ENCODE data around the gene SENP6.

SENP6 gene

DNA sequence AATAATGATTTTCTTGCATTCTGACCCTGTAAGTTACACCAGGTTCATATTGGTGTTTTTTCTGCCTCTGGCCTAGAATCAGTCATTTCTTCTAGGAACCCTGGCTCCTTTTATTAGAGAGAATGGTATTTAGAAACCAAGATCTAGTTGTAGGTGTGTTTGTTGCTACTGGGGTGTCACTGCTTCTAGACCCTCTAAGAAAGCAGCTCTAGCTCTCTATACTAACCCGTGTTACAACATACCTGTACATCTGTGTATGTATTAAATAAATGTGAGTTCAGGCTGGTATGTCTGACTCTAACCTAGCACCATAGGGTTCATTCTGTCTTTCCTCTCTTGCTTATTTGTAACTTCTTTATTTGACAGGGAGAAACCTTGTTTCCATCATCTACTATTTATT lies 16.8 kb downstream of the SENP6 start:
- no peaks in the 10 kb centered on the region for H3K27me3 ChIP-seq (ENCODE audit: insufficient read depth, low read length, poor library complexity)
- H4K5ac ChIP-seq (ENCODE audit: low read length), result no peak overlapping the region
- no peak for DNase-seq
- H3K79me2 ChIP-seq (ENCODE audit: control insufficient read depth, insufficient read depth, low read length), result peaks cover 59% of the 10 kb centered on the region
- no peak overlapping the region for H3K23ac ChIP-seq (ENCODE audit: low read length)
- no peak overlapping the region for H2BK15ac ChIP-seq (replicated peaks; ENCODE audit: low read depth)
- no peak overlapping the region for H3K27ac ChIP-seq (ENCODE audit: low read depth, low read length)
- H3K56ac ChIP-seq (ENCODE audit: low read length), result no peak overlapping the region
- no peaks in the 10 kb centered on the region for H3K4me1 ChIP-seq (ENCODE audit: control insufficient read depth, low read depth, low read length)
- H4K8ac ChIP-seq (ENCODE audit: low read depth, low read length), result no peak overlapping the region
- no peak overlapping the region for H3K9ac ChIP-seq (ENCODE audit: low read length)
- H3K79me1 ChIP-seq (ENCODE audit: low read length), result peaks cover 4% of the 10 kb centered on the region
- H2AK5ac ChIP-seq (ENCODE audit: low read length), result no peak overlapping the region
- no peak overlapping the region for H3K18ac ChIP-seq (ENCODE audit: low read length)
- no peak overlapping the region for H2BK5ac ChIP-seq (ENCODE audit: low read length)
- no CpG with 5 or more reads among the region's 1 CpG for WGBS (ENCODE audit: extremely low coverage, insufficient coverage, low lambda C conversion rate)
- no peak overlapping the region for H2BK120ac ChIP-seq (ENCODE audit: low read depth, low read length)
- H3K36me3 ChIP-seq (ENCODE audit: control insufficient read depth, insufficient read depth, low read length), result no peaks in the 10 kb centered on the region
- H3K4me3 ChIP-seq (ENCODE audit: low read length), result no peak overlapping the region
- no peak overlapping the region for H3K4me2 ChIP-seq (ENCODE audit: low read length)
- no peak overlapping the region for H3K4ac ChIP-seq (ENCODE audit: low read depth, low read length)

DNA sequence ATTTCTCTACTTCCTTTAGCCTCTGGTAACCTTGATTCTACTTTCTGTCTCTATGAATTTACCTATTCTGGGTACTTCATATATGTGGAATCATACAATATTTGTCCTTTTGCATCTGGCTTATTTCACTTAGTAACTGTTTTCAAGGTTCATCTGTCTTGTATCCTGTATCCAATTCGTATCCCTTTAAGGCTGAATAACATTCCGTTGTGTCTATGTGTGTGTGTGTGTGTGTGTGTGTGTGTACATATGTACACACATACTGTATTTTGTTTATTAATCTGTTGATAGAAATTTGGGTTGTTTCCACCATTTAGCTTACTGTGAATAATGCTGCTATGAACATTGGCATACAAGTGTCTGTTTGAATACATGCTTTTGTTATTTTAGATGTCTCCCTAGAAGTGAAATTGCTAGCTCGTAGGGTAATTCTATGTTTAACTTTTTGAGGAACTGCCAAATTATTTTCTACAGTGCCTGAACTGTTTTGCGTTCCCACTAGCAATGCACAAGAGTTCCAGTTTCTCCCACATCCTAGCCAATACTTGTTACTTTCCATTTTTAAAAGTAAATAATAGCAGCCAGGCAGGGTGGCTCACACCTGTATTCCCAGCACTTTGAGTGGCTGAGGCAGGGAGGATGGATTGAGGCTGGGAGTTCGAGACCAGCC lies 17.7 kb downstream of the SENP6 start:
- no peak overlapping the region for H2BK120ac ChIP-seq (ENCODE audit: low read depth, low read length)
- WGBS (ENCODE audit: extremely low coverage, insufficient coverage, low lambda C conversion rate), result no CpG with 5 or more reads among the region's 5 CpGs
- H3K79me1 ChIP-seq (ENCODE audit: low read length), result peaks cover 4% of the 10 kb centered on the region

DNA sequence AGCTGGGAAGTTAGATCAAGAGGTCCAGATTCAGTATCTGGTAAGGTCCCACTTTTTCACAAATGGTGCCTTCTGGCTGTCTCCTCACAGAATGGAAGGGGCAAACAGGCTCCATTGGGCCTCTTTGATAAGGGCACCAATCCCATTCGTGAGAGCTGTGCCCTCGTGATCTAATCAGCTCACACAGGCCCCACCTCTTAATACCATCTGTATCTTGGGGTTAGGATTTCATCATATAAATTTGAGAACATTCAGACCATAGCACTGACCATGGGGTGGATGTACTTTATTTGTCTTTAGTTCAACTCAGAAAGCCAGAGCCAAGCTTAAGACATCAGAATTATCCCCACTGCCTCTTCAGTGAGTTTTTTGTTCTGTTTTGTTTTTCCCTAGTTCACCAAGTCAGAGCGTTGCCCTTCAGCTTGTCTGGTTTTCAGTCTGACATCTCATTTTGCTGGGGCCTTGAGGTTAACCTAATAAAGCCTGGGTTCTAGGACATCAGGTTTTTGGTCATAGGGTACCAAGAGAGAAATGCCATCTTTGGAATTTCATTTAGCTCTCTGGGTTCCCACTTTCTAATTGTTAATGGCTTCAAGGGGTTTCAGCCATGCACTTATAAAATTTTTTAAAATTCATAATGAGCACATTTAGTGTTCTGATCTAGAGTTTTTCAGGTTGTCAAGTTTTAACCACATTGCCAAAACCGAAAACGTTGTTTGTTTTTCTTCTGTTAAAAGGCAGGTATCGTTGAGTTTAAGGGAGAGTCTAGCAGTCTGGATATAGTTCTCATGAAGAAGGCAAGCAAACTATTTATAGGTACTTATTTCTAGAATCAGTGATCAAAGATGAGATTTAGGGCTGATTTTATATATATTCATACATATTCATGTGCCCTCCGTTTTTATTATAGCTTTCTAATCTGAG lies 19.0 kb downstream of the SENP6 start:
- H3K9ac ChIP-seq (ENCODE audit: low read length), result no peak overlapping the region
- no peak overlapping the region for H3K4me3 ChIP-seq (ENCODE audit: low read length)
- no peak overlapping the region for H3K4ac ChIP-seq (ENCODE audit: low read depth, low read length)
- no peak overlapping the region for H4K8ac ChIP-seq (ENCODE audit: low read depth, low read length)
- H2BK120ac ChIP-seq (ENCODE audit: low read depth, low read length), result no peak overlapping the region
- H3K56ac ChIP-seq (ENCODE audit: low read length), result no peak overlapping the region
- H2BK5ac ChIP-seq (ENCODE audit: low read length), result no peak overlapping the region
- whole genome bisulfite sequencing (ENCODE audit: extremely low coverage, insufficient coverage, low lambda C conversion rate), result no CpG with 5 or more reads among the region's 7 CpGs
- no peak overlapping the region for H3K4me2 ChIP-seq (ENCODE audit: low read length)
- H3K27me3 ChIP-seq (ENCODE audit: insufficient read depth, low read length, poor library complexity), result no peaks in the 10 kb centered on the region
- H4K5ac ChIP-seq (ENCODE audit: low read length), result no peak overlapping the region
- H3K27ac ChIP-seq (ENCODE audit: low read depth, low read length), result no peak overlapping the region
- H3K18ac ChIP-seq (ENCODE audit: low read length), result no peak overlapping the region
- no peak for DNase-seq
- no peaks in the 10 kb centered on the region for H3K4me1 ChIP-seq (ENCODE audit: control insufficient read depth, low read depth, low read length)
- no peak overlapping the region for H3K23ac ChIP-seq (ENCODE audit: low read length)
- no peaks in the 10 kb centered on the region for H3K36me3 ChIP-seq (ENCODE audit: control insufficient read depth, insufficient read depth, low read length)
- peaks cover 4% of the 10 kb centered on the region for H3K79me1 ChIP-seq (ENCODE audit: low read length)
- no peak overlapping the region for H2AK5ac ChIP-seq (ENCODE audit: low read length)
- H2BK15ac ChIP-seq (replicated peaks; ENCODE audit: low read depth), result no peak overlapping the region
- H3K79me2 ChIP-seq (ENCODE audit: control insufficient read depth, insufficient read depth, low read length), result peaks cover 43% of the 10 kb centered on the region

More for the DNA sequence above, 17.7 kb downstream of the SENP6 start:
- H3K18ac ChIP-seq (ENCODE audit: low read length), result no peak overlapping the region
- no peak for DNase-seq
- no peak overlapping the region for H4K5ac ChIP-seq (ENCODE audit: low read length)
- peaks cover 54% of the 10 kb centered on the region for H3K79me2 ChIP-seq (ENCODE audit: control insufficient read depth, insufficient read depth, low read length)
- no peak overlapping the region for H4K8ac ChIP-seq (ENCODE audit: low read depth, low read length)
- no peak overlapping the region for H3K23ac ChIP-seq (ENCODE audit: low read length)
- no peak overlapping the region for H2BK5ac ChIP-seq (ENCODE audit: low read length)
- H2BK15ac ChIP-seq (replicated peaks; ENCODE audit: low read depth), result no peak overlapping the region
- no peaks in the 10 kb centered on the region for H3K4me1 ChIP-seq (ENCODE audit: control insufficient read depth, low read depth, low read length)
- no peak overlapping the region for H3K9ac ChIP-seq (ENCODE audit: low read length)
- no peak overlapping the region for H2AK5ac ChIP-seq (ENCODE audit: low read length)
- no peak overlapping the region for H3K27ac ChIP-seq (ENCODE audit: low read depth, low read length)
- no peaks in the 10 kb centered on the region for H3K27me3 ChIP-seq (ENCODE audit: insufficient read depth, low read length, poor library complexity)
- no peak overlapping the region for H3K4ac ChIP-seq (ENCODE audit: low read depth, low read length)
- H3K4me2 ChIP-seq (ENCODE audit: low read length), result no peak overlapping the region
- no peak overlapping the region for H3K56ac ChIP-seq (ENCODE audit: low read length)
- H3K36me3 ChIP-seq (ENCODE audit: control insufficient read depth, insufficient read depth, low read length), result no peaks in the 10 kb centered on the region
- no peak overlapping the region for H3K4me3 ChIP-seq (ENCODE audit: low read length)

DNA sequence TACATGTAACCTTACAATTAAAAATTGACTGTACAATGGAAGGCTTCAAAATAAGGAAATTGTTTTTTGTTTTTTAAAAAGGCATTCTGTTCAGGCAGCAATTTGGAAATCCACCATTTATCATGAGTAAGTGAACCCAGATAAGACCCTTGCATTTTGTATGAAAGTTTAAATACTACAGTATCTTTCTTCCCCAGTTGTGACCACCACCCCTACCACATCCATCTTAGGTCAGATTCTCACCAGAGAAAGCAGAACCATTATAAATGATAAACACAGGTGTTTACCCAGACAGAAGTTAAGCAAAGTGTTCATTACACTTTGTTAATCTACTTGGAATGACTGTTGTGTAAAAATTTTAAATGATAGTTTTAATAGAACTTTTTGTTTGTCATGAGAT lies 20.2 kb downstream of the SENP6 start:
- H3K27me3 ChIP-seq (ENCODE audit: insufficient read depth, low read length, poor library complexity), result no peaks in the 10 kb centered on the region
- H3K27ac ChIP-seq (ENCODE audit: low read depth, low read length), result no peak overlapping the region
- H2BK120ac ChIP-seq (ENCODE audit: low read depth, low read length), result no peak overlapping the region
- H3K79me1 ChIP-seq (ENCODE audit: low read length), result peaks cover 4% of the 10 kb centered on the region
- H3K9ac ChIP-seq (ENCODE audit: low read length), result no peak overlapping the region
- H2BK5ac ChIP-seq (ENCODE audit: low read length), result no peak overlapping the region
- H2AK5ac ChIP-seq (ENCODE audit: low read length), result no peak overlapping the region
- no peak overlapping the region for H3K23ac ChIP-seq (ENCODE audit: low read length)
- H3K56ac ChIP-seq (ENCODE audit: low read length), result no peak overlapping the region
- H3K4ac ChIP-seq (ENCODE audit: low read depth, low read length), result no peak overlapping the region
- no peak for DNase-seq
- H3K18ac ChIP-seq (ENCODE audit: low read length), result no peak overlapping the region
- peaks cover 35% of the 10 kb centered on the region for H3K79me2 ChIP-seq (ENCODE audit: control insufficient read depth, insufficient read depth, low read length)
- no peak overlapping the region for H4K5ac ChIP-seq (ENCODE audit: low read length)
- no peak overlapping the region for H3K4me2 ChIP-seq (ENCODE audit: low read length)
- H3K36me3 ChIP-seq (ENCODE audit: control insufficient read depth, insufficient read depth, low read length), result no peaks in the 10 kb centered on the region
- no peak overlapping the region for H3K4me3 ChIP-seq (ENCODE audit: low read length)
- H4K8ac ChIP-seq (ENCODE audit: low read depth, low read length), result no peak overlapping the region
- H3K4me1 ChIP-seq (ENCODE audit: control insufficient read depth, low read depth, low read length), result no peaks in the 10 kb centered on the region
- H2BK15ac ChIP-seq (replicated peaks; ENCODE audit: low read depth), result no peak overlapping the region

DNA sequence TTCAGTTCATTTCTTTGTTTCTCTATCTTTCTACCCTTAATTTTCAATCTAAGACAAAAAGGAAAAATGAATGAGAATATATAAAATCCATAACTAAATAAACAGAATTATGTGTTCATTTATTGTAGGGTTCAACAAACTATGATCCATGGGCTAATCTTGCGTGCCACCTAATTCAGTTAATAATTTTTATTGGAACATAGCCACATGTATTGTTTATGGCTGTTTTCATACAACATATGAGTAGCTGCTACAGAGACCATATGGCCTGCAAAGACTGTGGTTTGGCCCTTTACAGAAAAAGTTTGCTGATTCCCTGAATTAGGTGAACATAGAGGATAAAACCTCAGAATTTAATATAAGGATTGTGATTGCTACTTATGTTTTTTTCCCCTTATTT lies 21.8 kb downstream of the SENP6 start:
- no peaks in the 10 kb centered on the region for H3K36me3 ChIP-seq (ENCODE audit: control insufficient read depth, insufficient read depth, low read length)
- peaks cover 23% of the 10 kb centered on the region for H3K79me2 ChIP-seq (ENCODE audit: control insufficient read depth, insufficient read depth, low read length)
- no peak for DNase-seq
- H3K56ac ChIP-seq (ENCODE audit: low read length), result no peak overlapping the region
- no peak overlapping the region for H3K27ac ChIP-seq (ENCODE audit: low read depth, low read length)
- H3K18ac ChIP-seq (ENCODE audit: low read length), result no peak overlapping the region
- no peak overlapping the region for H3K23ac ChIP-seq (ENCODE audit: low read length)
- whole genome bisulfite sequencing (ENCODE audit: extremely low coverage, insufficient coverage, low lambda C conversion rate), result no CpG with 5 or more reads among the region's 1 CpG
- no peak overlapping the region for H2BK5ac ChIP-seq (ENCODE audit: low read length)
- no peak overlapping the region for H3K4ac ChIP-seq (ENCODE audit: low read depth, low read length)
- no peak overlapping the region for H2BK15ac ChIP-seq (replicated peaks; ENCODE audit: low read depth)
- H3K79me1 ChIP-seq (ENCODE audit: low read length), result peaks cover 2% of the 10 kb centered on the region
- no peak overlapping the region for H2AK5ac ChIP-seq (ENCODE audit: low read length)
- no peak overlapping the region for H2BK120ac ChIP-seq (ENCODE audit: low read depth, low read length)
- H3K27me3 ChIP-seq (ENCODE audit: insufficient read depth, low read length, poor library complexity), result no peaks in the 10 kb centered on the region
- H3K9ac ChIP-seq (ENCODE audit: low read length), result no peak overlapping the region
- no peak overlapping the region for H3K4me3 ChIP-seq (ENCODE audit: low read length)
- no peak overlapping the region for H4K5ac ChIP-seq (ENCODE audit: low read length)
- no peak overlapping the region for H4K8ac ChIP-seq (ENCODE audit: low read depth, low read length)
- H3K4me1 ChIP-seq (ENCODE audit: control insufficient read depth, low read depth, low read length), result no peaks in the 10 kb centered on the region
- no peak overlapping the region for H3K4me2 ChIP-seq (ENCODE audit: low read length)

Data from mesendoderm (in vitro differentiated cells).